Trophoblast cell (in vitro differentiated cells and primary cell): Measurements from ENCODE around the gene ASIC3.

Source experiments
- DNase-seq, 2 donors: peaks; one replicate each; pipeline ENCODE4 v3.0.0-alpha.2; 2016
- H2AFZ ChIP-seq: 2 replicates; pipeline ENCODE4 v1.6.1; 2013; ENCODE audit warnings: low read length, moderate library complexity, mild to moderate bottlenecking; ENCODE audit not compliant: insufficient read depth, poor library complexity
- H2AK5ac ChIP-seq: 2 replicates; pipeline ENCODE4 v1.6.1; 2013; ENCODE audit warnings: mild to moderate bottlenecking, low read length
- H2BK120ac ChIP-seq: 2 replicates; pipeline ENCODE4 v1.6.1; 2013; ENCODE audit warnings: low read length, mild to moderate bottlenecking, moderate library complexity; ENCODE audit not compliant: insufficient read depth, poor library complexity
- H2BK12ac ChIP-seq: 2 replicates; pipeline ENCODE4 v1.6.1; 2013; ENCODE audit warnings: mild to moderate bottlenecking, low read length, moderate library complexity
- H2BK5ac ChIP-seq: 2 replicates; pipeline ENCODE4 v1.6.1; 2013; ENCODE audit warnings: low read length, low read depth, moderate library complexity, mild to moderate bottlenecking; ENCODE audit not compliant: poor library complexity
- H3K14ac ChIP-seq: 2 replicates; pipeline ENCODE4 v1.6.1; 2013; ENCODE audit warnings: mild to moderate bottlenecking, low read length
- H3K18ac ChIP-seq: 2 replicates; pipeline ENCODE4 v1.6.1; 2013; ENCODE audit warnings: mild to moderate bottlenecking, low read length
- H3K23ac ChIP-seq: 2 replicates; pipeline ENCODE4 v1.6.1; 2013; ENCODE audit warnings: low read length
- H3K27ac ChIP-seq: 2 replicates; pipeline ENCODE4 v1.5.1; 2013; ENCODE audit warnings: low read depth, mild to moderate bottlenecking, inconsistent platforms, low read length, moderate library complexity
- H3K27me3 ChIP-seq: 2 replicates; pipeline ENCODE4 v1.6.1; 2013; ENCODE audit warnings: inconsistent platforms, mild to moderate bottlenecking, low read length, moderate library complexity; ENCODE audit not compliant: insufficient read depth
- H3K36me3 ChIP-seq, 2 experiments: 1 replicate in 1 of 2; 2 replicates in 1 of 2; pipeline ENCODE4 v1.6.1; 2013; ENCODE audit warnings: low read length in 2 of 2, mild to moderate bottlenecking in 2 of 2, moderate library complexity in 1 of 2; ENCODE audit not compliant: insufficient read depth in 2 of 2, control insufficient read depth in 1 of 2
- H3K4ac ChIP-seq: 2 replicates; pipeline ENCODE4 v1.6.1; 2013; ENCODE audit warnings: low read depth, mild to moderate bottlenecking, low read length, moderate library complexity
- H3K4me1 ChIP-seq, 2 experiments: 1 replicate in 1 of 2; 2 replicates in 1 of 2; pipeline ENCODE4 v1.6.1; 2013; ENCODE audit warnings: low read length in 2 of 2, mild to moderate bottlenecking in 2 of 2, moderate library complexity in 1 of 2; ENCODE audit not compliant: insufficient read depth in 2 of 2, control insufficient read depth in 1 of 2
- H3K4me2 ChIP-seq: 2 replicates; pipeline ENCODE4 v1.6.1; 2013; ENCODE audit warnings: inconsistent platforms, mild to moderate bottlenecking, low read length, moderate library complexity
- H3K4me3 ChIP-seq: 2 replicates; pipeline ENCODE4 v1.5.1; 2013; ENCODE audit warnings: mild to moderate bottlenecking, low read depth, low read length, inconsistent platforms
- H3K79me1 ChIP-seq: one replicate; pipeline ENCODE4 v1.6.1; 2013; ENCODE audit warnings: low read length
- H3K79me2 ChIP-seq: 2 replicates; pipeline ENCODE4 v1.6.1; 2013; ENCODE audit warnings: low read length, mild to moderate bottlenecking; ENCODE audit not compliant: control insufficient read depth, insufficient read depth, poor library complexity
- H3K9ac ChIP-seq: 2 replicates; pipeline ENCODE4 v1.6.1; 2013; ENCODE audit warnings: mild to moderate bottlenecking, low read length
- H3K9me3 ChIP-seq: 2 replicates; pipeline ENCODE4 v1.6.1; 2013; ENCODE audit warnings: low read depth, mild to moderate bottlenecking, control low read depth, inconsistent platforms, low read length; ENCODE audit not compliant: insufficient read depth
- H4K12ac ChIP-seq: 2 replicates; pipeline ENCODE4 v1.6.1; 2013; ENCODE audit warnings: low read depth, mild to moderate bottlenecking, low read length, moderate library complexity
- H4K8ac ChIP-seq: 2 replicates; pipeline ENCODE4 v1.6.1; 2013; ENCODE audit warnings: low read depth, mild to moderate bottlenecking, low read length, moderate library complexity
- H4K91ac ChIP-seq: one replicate; pipeline ENCODE4 v1.6.1; 2013; ENCODE audit warnings: low read depth, mild to moderate bottlenecking, low read length, moderate library complexity
- WGBS: extraction: QIAGEN DNeasy Blood & Tissue Kit; methylation state at CpG from one replicate; pipeline ENCODE4 v1.1.7; 2013; ENCODE audit warnings: missing lambda C conversion rate; ENCODE audit not compliant: insufficient read length, insufficient coverage; ENCODE audit errors: extremely low coverage; 5-methylcytosine and 5-hydroxymethylcytosine counted together

The ASIC3 gene

DNA sequence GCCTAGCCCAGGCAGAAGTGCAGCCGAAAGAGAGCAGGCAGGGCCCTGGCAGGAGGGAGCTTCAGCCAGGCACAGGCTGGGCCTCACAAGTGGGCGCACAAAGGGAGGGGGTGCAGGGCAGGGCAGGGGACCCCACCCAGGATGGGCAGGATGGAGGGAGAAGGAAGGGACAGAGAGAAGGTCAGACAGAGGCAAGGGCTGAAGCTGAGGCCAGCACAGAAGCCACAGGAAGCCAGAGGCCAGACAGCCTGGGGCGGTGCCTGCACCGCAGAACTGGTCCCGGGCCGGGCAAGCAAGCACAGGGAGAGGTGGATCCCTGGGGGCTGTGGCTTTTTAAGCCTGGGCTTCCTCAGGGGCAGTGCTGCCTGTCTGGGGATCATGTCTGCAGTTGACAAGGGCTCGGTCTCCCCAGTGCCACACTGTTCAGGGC is 40.8 kb upstream of the ASIC3 start:
- WGBS = no CpG with 5 or more reads among the region's 7 CpGs
- no peak for DNase-seq
- H2BK12ac ChIP-seq = peak overlapping the region; percentile 1
- peak overlapping the region; percentile 2 for H4K8ac ChIP-seq
- no peak overlapping the region for H4K12ac ChIP-seq
- no peaks in the 10 kb centered on the region for H3K9me3 ChIP-seq
- no peak overlapping the region for H3K23ac ChIP-seq
- H3K79me1 ChIP-seq = peaks cover 7% of the 10 kb centered on the region
- H4K91ac ChIP-seq = peak overlapping the region; percentile 38
- no peak overlapping the region for H3K4me3 ChIP-seq
- no peaks in the 10 kb centered on the region for H3K27me3 ChIP-seq
- H3K27ac ChIP-seq = no peak overlapping the region
- no peak overlapping the region for H2BK5ac ChIP-seq
- H3K4me1 ChIP-seq = peaks cover 21 to 31% of the 10 kb centered on the region in 2 experiments
- no peak overlapping the region for H3K4ac ChIP-seq
- H3K79me2 ChIP-seq = no peaks in the 10 kb centered on the region
- peak overlapping the region; percentile 1 for H2AK5ac ChIP-seq
- H3K4me2 ChIP-seq = no peak overlapping the region
- H2BK120ac ChIP-seq = peak overlapping the region; percentile 10
- peak overlapping the region; percentile 0 for H3K14ac ChIP-seq
- no peak overlapping the region for H3K18ac ChIP-seq
- H2AFZ ChIP-seq = no peak overlapping the region
- no peaks in the 10 kb centered on the region for H3K36me3 ChIP-seq
- no peak overlapping the region for H3K9ac ChIP-seq

DNA sequence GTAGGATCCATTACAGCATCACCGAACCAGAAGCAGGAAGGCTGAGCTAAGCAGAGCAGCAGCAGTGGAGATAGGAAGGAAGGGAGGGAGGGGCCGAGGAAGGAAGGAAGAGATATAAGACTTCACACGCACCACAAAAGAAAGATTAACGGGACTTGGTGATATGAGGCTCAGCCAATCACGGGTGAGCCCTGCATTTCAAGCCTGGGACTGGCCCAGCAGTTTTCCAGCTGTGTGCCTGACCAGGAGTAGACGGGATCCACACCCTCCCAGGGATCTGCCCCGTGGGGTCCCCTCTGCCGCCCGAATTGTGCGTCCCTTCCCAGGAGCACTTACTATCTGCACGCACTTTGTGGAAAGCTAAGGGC is 40.2 kb upstream of the ASIC3 start:
- H3K14ac ChIP-seq = no peak overlapping the region

DNA sequence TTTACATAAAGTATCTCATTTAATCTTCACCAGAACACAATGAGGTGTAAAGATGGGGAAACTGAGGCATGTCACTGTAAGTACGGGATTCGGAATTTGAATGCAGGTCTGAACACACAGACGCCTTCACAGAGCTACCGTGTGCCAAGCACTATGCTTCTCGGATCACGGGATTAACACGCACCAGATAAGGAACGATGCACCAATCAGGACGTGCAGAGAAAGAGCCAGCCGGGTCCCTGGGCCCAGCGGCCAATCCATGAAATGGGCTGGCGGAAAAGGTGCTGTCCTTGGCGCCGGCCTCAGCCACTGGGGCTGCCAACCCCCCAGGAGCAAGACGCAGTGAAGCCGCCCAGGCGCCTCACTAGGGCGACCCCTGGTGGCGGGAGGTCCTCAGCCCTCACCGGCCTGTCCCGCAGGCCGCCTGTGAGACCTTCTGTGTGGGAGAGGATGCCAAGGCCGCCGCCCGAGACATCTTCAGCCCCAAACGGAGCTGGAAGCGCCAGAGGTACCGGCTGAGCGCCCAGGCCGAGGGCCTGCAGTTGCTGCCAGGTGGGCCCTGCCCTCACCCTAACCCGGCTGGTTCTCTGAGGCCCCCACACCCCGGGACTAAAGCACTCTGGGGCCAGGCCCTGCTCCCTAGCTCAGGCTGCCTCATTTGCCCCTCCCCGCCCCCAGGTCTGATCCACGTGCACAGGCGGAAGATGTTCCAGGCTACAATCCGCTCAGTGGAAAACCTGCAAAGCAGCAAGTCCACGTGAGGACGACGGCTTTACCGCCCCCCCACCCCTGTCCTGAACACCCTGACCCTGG is 39.6 kb upstream of the ASIC3 start:
- WGBS = no CpG with 5 or more reads among the region's 40 CpGs
- peaks cover 9% of the 10 kb centered on the region for H3K79me1 ChIP-seq
- peak overlapping the region; percentile 7 for H2AFZ ChIP-seq
- H3K27me3 ChIP-seq = no peaks in the 10 kb centered on the region
- H2BK5ac ChIP-seq = no peak overlapping the region
- H3K23ac ChIP-seq = no peak overlapping the region
- no peak overlapping the region for H3K4me3 ChIP-seq
- DNase-seq = peak; percentile 54 to 79
- no peak overlapping the region for H4K12ac ChIP-seq
- no peaks in the 10 kb centered on the region for H3K79me2 ChIP-seq
- H3K18ac ChIP-seq = no peak overlapping the region
- H3K14ac ChIP-seq = no peak overlapping the region
- peaks cover 2% of the 10 kb centered on the region for H3K9me3 ChIP-seq
- H3K4ac ChIP-seq = no peak overlapping the region
- H2BK120ac ChIP-seq = no peak overlapping the region
- H3K4me2 ChIP-seq = no peak overlapping the region
- peaks cover 28 to 38% of the 10 kb centered on the region in 2 experiments for H3K4me1 ChIP-seq
- H3K27ac ChIP-seq = no peak overlapping the region
- H2BK12ac ChIP-seq = peak overlapping the region; percentile 17
- H3K9ac ChIP-seq = no peak overlapping the region
- no peak overlapping the region for H4K91ac ChIP-seq
- H4K8ac ChIP-seq = no peak overlapping the region
- peak overlapping the region; percentile 71 for H2AK5ac ChIP-seq
- no peaks in the 10 kb centered on the region for H3K36me3 ChIP-seq

More for the DNA sequence above, 40.2 kb upstream of the ASIC3 start:
- Histone ChIP-seq H2AFZ (no peak overlapping the region), H4K12ac (no peak overlapping the region), H3K18ac (no peak overlapping the region), H3K23ac (no peak overlapping the region), H3K79me1 (peaks cover 9% of the 10 kb centered on the region), H2BK120ac (no peak overlapping the region), H3K9me3 (no peaks in the 10 kb centered on the region), H2BK5ac (no peak overlapping the region), H3K9ac (no peak overlapping the region), H3K27ac (no peak overlapping the region), H2AK5ac (no peak overlapping the region), H3K79me2 (no peaks in the 10 kb centered on the region), H3K4me1 (peaks cover 25 to 34% of the 10 kb centered on the region in 2 experiments), H2BK12ac (no peak overlapping the region), H3K4me3 (no peak overlapping the region), H4K8ac (no peak overlapping the region), H3K27me3 (no peaks in the 10 kb centered on the region), H3K36me3 (no peaks in the 10 kb centered on the region), H3K4ac (no peak overlapping the region), H3K4me2 (no peak overlapping the region), H4K91ac (no peak overlapping the region)
- no CpG with 5 or more reads among the region's 11 CpGs for WGBS
- DNase-seq = no peak

DNA sequence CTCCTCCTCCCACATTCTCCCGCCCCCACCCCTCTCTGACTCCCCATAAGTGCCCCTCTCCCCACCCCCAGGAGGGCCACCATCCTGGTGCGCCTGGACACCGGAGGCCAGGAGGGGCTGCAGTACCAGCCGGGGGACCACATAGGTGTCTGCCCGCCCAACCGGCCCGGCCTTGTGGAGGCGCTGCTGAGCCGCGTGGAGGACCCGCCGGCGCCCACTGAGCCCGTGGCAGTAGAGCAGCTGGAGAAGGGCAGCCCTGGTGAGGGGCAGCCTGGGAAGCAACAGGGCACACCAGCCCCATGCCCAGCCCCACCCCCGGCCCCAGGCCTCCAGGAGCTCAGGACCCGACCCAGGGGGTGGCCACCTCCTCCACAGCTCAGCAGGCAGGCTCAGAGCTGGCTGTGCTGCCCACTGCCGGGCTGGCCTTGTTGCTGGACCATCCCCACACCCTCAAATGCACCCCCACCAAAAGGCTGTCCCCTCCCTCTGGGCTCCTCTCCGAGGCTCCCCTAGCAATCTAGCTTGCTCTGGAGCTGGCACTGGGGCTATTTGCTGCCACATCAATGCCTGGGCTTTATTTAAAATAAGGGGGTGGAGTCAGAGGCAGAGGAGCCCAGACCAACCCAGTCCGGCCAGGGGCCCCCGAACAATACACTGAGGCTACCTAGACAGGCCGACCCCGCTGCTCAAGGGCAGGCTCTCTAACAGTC is 38.8 kb upstream of the ASIC3 start:
- peak overlapping the region; percentile 41 for H4K91ac ChIP-seq
- no peak overlapping the region for H3K27ac ChIP-seq
- H3K36me3 ChIP-seq = no peaks in the 10 kb centered on the region
- no peak overlapping the region for H3K23ac ChIP-seq
- H2BK120ac ChIP-seq = no peak overlapping the region
- H3K79me1 ChIP-seq = peaks cover 12% of the 10 kb centered on the region
- H3K4me1 ChIP-seq = peaks cover 33 to 42% of the 10 kb centered on the region in 2 experiments
- H3K79me2 ChIP-seq = no peaks in the 10 kb centered on the region
- H2AFZ ChIP-seq = no peak overlapping the region
- H3K4ac ChIP-seq = no peak overlapping the region
- H4K8ac ChIP-seq = no peak overlapping the region
- H3K18ac ChIP-seq = no peak overlapping the region
- peaks cover 4% of the 10 kb centered on the region for H3K9me3 ChIP-seq
- no peak overlapping the region for H2BK5ac ChIP-seq
- H2AK5ac ChIP-seq = no peak overlapping the region
- no peak overlapping the region for H3K4me2 ChIP-seq
- WGBS = no CpG with 5 or more reads among the region's 22 CpGs
- H3K4me3 ChIP-seq = no peak overlapping the region
- H3K9ac ChIP-seq = no peak overlapping the region
- no peak overlapping the region for H4K12ac ChIP-seq
- no peak for DNase-seq
- H2BK12ac ChIP-seq = no peak overlapping the region
- no peaks in the 10 kb centered on the region for H3K27me3 ChIP-seq
- no peak overlapping the region for H3K14ac ChIP-seq
